Activated CD8-positive, alpha-beta T cell treated with anti-CD3 and anti-CD28 coated beads for 36 hours (primary cell): Measurements from ENCODE around the gene EMD. TPM values are rescaled to one million over a fixed set of nuclear protein-coding genes. Genes with fewer than 3 reads are reported as not detected.
"Not testable (repeated sequence)": the region's sequence is repeated elsewhere in the genome, so short reads cannot be mapped to it uniquely, and the experiment has no call there.

Source experiments
- ATAC-seq: fragments of 200-7000 bp; cut with Tn5 transposase; one replicate; pipeline ENCODE4 v1.10.0; 2021; ENCODE audit warnings: mild to moderate bottlenecking, moderate library complexity
- CTCF ChIA-PET: fragments of 350-600 bp; sonication (Branson Sonifier 250); formaldehyde crosslinking; loops from one replicate; lab custom pipeline; 2021; ENCODE audit warnings: antibody characterized with exemption; lab: Charles Lee
- POLR2A ChIA-PET: fragments of 350-600 bp; sonication (Branson Sonifier 250); formaldehyde crosslinking; loops from one replicate; lab custom pipeline; 2021; ENCODE audit warnings: antibody characterized with exemption; lab: Charles Lee
- DNase-seq: peaks from one replicate; pipeline ENCODE4 v3.0.0-alpha.2; 2020
- H3K27ac Mint-ChIP-seq: one replicate; pipeline ENCODE4 v1.8.0; 2021; ENCODE audit warnings: mild to moderate bottlenecking, mixed read lengths
- H3K27me3 Mint-ChIP-seq: one replicate; pipeline ENCODE4 v1.8.0; 2021; ENCODE audit warnings: mixed read lengths
- H3K36me3 Mint-ChIP-seq: one replicate; pipeline ENCODE4 v1.8.0; 2021; ENCODE audit warnings: low read depth, mixed read lengths
- H3K4me1 Mint-ChIP-seq: one replicate; pipeline ENCODE4 v1.8.0; 2021; ENCODE audit warnings: low read depth, mixed read lengths
- H3K4me3 Mint-ChIP-seq: one replicate; pipeline ENCODE4 v1.8.0; 2021; ENCODE audit warnings: mild to moderate bottlenecking, moderate library complexity, mixed read lengths
- H3K9me3 Mint-ChIP-seq: one replicate; pipeline ENCODE4 v1.8.0; 2021; ENCODE audit warnings: mixed read lengths
- intact Hi-C: fragments of 100-400 bp; cut with micrococcal nuclease; formaldehyde crosslinking; loops from one replicate; pipeline ENCODE4 v1.10.0; 2022
- total RNA-seq, 2 experiments: library from RNA; stranded (reverse); gene quantifications; one replicate each; pipeline ENCODE4 v1.2.3, GENCODE V29; 2021
- TF ChIP-seq, protein P1 (sequence below): fragments of 200-600 bp; IDR thresholded peaks from one replicate; pipeline ENCODE4 v1.8.0; 2022; ENCODE audit warnings: antibody characterized with exemption, mild to moderate bottlenecking

The EMD gene
- total RNA-seq, 2 experiments from 2014 or later = 92.4 to 96.6 TPM

DNA sequence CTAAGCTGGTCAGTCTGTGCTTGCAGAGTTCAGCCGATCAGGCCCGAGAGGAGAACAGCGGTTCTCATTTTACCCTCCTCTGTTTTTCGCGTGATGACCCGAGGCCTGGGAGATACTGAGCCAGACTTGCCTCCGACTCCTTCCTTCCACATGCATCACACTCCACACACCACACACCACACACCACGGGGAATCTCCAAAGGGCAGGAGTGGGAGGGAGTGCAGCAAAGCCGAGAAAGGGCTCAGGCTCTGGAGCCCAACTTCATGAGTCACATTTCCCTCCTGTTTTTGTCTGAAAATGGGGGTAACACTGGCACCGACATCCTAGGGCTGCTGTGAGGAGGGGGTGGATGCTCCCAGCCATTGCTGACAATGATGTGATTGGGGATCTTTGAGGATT is 44.6 kb upstream of the EMD start:
- H3K4me1 Mint-ChIP-seq = peaks cover 26% of the 10 kb centered on the region
- peak; percentile 67 for DNase-seq
- intact Hi-C loops = no loop called here
- peak; percentile 67 for ATAC-seq
- CTCF ChIA-PET = no interaction called here
- H3K4me3 Mint-ChIP-seq = peak overlapping the region; percentile 19
- H3K36me3 Mint-ChIP-seq = no peaks in the 10 kb centered on the region
- POLR2A ChIA-PET = no interaction called here
- no peaks in the 10 kb centered on the region for H3K27me3 Mint-ChIP-seq
- peak overlapping the region; percentile 87 for H3K27ac Mint-ChIP-seq
- TF ChIP-seq, protein P1, sequence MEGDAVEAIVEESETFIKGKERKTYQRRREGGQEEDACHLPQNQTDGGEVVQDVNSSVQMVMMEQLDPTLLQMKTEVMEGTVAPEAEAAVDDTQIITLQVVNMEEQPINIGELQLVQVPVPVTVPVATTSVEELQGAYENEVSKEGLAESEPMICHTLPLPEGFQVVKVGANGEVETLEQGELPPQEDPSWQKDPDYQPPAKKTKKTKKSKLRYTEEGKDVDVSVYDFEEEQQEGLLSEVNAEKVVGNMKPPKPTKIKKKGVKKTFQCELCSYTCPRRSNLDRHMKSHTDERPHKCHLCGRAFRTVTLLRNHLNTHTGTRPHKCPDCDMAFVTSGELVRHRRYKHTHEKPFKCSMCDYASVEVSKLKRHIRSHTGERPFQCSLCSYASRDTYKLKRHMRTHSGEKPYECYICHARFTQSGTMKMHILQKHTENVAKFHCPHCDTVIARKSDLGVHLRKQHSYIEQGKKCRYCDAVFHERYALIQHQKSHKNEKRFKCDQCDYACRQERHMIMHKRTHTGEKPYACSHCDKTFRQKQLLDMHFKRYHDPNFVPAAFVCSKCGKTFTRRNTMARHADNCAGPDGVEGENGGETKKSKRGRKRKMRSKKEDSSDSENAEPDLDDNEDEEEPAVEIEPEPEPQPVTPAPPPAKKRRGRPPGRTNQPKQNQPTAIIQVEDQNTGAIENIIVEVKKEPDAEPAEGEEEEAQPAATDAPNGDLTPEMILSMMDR = no peak
- H3K9me3 Mint-ChIP-seq = no peaks in the 10 kb centered on the region

DNA sequence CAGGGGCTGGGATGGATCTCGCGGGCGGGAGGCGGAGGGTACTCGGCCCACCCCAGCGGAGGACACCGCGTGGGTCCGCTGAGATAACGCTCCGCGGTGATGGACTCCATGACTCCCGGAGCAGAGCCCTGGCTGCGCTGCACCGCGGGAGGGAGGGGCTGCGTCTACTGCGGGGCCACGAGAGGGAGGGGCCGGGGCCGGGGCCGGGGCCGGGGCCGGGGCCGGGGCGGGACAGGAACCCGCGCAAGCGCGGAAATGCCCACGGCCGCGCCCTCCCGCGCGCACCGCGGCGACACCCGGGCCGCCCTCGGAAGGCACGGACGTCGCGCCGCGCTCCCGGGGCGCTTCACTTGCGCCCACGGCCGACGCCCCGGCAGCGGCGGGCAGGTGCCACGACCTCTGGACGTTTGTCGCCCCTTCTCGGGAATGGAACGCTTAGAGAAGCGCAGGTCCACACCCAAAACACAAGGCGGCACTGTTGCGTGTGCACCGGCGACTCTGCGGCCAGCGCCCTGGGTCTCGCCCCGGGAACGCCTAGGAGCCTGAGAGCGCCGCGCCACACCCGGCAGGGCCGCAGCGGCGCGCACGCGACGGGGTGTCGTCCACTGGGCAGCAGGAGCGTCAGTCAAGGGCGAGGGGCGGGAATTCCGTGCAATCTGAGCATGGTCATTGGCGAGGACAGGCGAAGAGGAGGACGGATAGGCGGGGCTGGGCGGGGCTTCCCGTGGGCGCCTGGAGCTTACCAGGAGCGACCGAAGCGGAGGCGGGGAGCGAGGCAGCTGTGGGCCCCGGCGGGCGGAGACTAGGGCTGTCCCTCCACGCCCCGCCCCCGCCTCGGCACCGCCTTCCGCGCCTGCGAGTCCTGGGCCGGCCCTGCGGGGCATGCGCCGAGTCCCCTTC is 37.4 kb upstream of the EMD start:
- DNase-seq, H3K4me3 Mint-ChIP-seq, intact Hi-C loops, CTCF ChIA-PET, H3K4me1 Mint-ChIP-seq, H3K36me3 Mint-ChIP-seq, H3K27me3 Mint-ChIP-seq, H3K27ac Mint-ChIP-seq, POLR2A ChIA-PET, H3K9me3 Mint-ChIP-seq: not testable (repeated sequence)
- ATAC-seq = peak; percentile 74

DNA sequence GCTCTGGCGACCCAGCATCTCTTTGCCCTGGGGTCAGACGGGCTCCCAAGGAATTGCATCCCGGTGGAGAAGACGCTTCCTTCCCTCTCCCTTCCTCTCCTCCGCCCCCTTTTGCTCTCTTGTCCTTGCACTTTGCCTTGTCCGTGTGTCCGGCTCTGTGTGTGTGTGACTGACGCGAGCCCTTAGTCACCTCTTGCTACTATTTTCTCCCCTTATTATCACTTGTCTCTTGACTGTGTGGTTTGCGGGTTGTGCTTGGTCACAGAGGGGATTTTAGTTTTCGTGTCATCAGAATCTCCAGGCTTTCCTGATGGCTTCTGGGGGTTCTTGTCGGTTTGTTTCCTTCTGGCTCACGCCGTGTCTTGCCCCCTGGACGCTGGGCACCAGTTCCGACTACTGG is 36.0 kb upstream of the EMD start:
- H3K27ac Mint-ChIP-seq, H3K27me3 Mint-ChIP-seq, H3K36me3 Mint-ChIP-seq, intact Hi-C loops, DNase-seq, CTCF ChIA-PET, POLR2A ChIA-PET, H3K4me3 Mint-ChIP-seq, H3K4me1 Mint-ChIP-seq, H3K9me3 Mint-ChIP-seq: not testable (repeated sequence)
- peak; percentile 8 for ATAC-seq

DNA sequence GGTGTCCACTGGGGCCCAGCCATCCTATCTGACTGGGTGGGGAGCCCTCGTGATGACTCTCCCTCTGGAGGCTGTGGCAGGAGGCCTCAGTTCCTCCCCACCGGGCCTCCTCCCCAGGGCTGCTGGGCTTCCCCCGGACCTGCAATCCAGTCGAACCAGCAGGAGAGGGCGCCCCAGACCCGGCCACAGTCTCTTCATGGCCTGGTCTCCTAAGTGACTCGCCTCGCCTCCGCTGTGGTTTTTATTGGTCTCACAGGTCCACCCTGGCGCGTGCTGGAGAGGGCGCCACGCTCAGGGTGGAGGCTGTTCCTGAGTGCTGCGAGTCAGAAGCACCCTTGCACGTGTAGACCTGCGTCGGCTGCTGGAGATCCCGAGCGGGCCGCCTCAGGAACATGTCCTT is 35.5 kb upstream of the EMD start:
- peak; percentile 45 for ATAC-seq
- intact Hi-C loops, H3K9me3 Mint-ChIP-seq, H3K27me3 Mint-ChIP-seq, POLR2A ChIA-PET, H3K36me3 Mint-ChIP-seq, CTCF ChIA-PET, H3K27ac Mint-ChIP-seq, DNase-seq, H3K4me3 Mint-ChIP-seq: not testable (repeated sequence)
- H3K4me1 Mint-ChIP-seq = peaks cover 11% of the 10 kb centered on the region

DNA sequence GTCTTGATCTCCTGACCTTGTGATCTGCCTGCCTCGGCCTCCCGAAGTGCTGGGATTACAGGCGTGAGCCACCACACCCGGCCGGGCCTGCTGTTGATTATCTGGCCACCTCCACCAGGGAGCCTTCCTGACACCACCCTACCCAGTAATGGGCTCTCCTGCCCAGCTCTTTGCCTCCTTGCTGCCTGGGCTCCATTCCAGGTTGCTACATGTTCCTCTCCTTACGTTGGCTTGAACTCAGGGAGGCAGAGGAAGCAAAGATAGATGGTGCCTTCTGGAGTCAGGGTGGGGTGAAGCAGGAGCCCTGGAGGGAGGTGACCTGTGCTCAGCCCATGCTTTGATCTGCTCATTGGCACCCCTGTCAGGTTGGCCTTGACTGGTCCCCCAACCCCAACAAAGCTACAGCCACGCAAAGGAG is 31.0 kb upstream of the EMD start:
- peaks cover 19% of the 10 kb centered on the region for H3K36me3 Mint-ChIP-seq
- no peaks in the 10 kb centered on the region for H3K27me3 Mint-ChIP-seq
- ChIA-PET CTCF (no interaction called here), POLR2A (interaction anchor here (1.5 to 3.9 kb wide), 2 partner anchors 10 to 51 kb away, joined by 5 to 21 read pairs; partner anchors contain the start of gene RPL10)
- ATAC-seq (no peak), DNase-seq (no peak)
- H3K4me3 Mint-ChIP-seq = no peak overlapping the region
- peak overlapping the region; percentile 66 for H3K27ac Mint-ChIP-seq
- intact Hi-C loops = no loop called here
- H3K4me1 Mint-ChIP-seq = peaks cover 39% of the 10 kb centered on the region
- TF ChIP-seq, protein P1 = no peak
- no peaks in the 10 kb centered on the region for H3K9me3 Mint-ChIP-seq

DNA sequence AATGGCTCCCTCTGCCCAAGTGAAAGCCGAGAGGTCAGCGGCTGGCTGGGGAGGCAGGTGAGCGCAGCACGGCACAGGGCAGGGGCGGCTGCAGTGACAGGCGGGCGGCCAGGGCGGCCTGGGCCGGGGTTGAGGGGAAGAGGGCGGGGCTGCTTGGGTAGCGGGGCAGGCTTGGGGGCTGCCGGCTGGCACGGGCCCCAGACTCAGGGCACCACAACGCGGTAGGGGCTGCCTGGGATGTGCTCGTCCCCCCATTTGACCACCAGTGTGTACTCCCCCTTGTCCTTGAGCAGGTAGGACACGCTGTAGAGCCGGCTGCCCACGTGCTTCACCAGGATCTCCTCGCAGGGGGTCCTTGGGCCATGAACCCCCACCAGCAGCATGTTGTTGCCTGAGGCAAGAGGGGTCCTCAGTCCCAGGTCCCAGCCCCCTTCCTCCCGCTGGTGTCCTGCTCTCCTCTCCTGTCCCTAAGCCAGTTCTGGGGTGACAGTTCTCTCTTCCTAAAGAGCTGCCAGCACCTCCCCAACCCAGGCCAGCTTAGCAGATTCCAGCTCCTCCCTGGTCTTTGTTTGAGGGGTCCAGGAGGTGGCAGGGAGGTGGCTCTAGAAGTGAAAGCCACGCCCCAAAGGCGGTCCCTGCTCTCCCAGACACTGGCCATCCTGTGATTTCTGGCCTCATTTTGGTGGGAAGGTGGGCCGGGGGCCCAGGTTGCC is 30.3 kb upstream of the EMD start:
- POLR2A ChIA-PET = interaction anchor here (0.8 to 3.9 kb wide), 4 partner anchors 13 to 51 kb away, joined by 3 to 21 read pairs (median 5); partner anchors contain the start of gene RPL10
- DNase-seq (no peak), ATAC-seq (no peak)
- peaks cover 45% of the 10 kb centered on the region for H3K4me1 Mint-ChIP-seq
- intact Hi-C loops = no loop called here
- peak overlapping the region; percentile 55 for H3K27ac Mint-ChIP-seq
- H3K27me3 Mint-ChIP-seq = no peaks in the 10 kb centered on the region
- peaks cover 20% of the 10 kb centered on the region for H3K36me3 Mint-ChIP-seq
- no peak overlapping the region for H3K4me3 Mint-ChIP-seq
- H3K9me3 Mint-ChIP-seq = no peaks in the 10 kb centered on the region
- CTCF ChIA-PET = no interaction called here
- TF ChIP-seq, protein P1 = no peak
